Measurements from ENCODE around the gene IFT27.

DNA sequence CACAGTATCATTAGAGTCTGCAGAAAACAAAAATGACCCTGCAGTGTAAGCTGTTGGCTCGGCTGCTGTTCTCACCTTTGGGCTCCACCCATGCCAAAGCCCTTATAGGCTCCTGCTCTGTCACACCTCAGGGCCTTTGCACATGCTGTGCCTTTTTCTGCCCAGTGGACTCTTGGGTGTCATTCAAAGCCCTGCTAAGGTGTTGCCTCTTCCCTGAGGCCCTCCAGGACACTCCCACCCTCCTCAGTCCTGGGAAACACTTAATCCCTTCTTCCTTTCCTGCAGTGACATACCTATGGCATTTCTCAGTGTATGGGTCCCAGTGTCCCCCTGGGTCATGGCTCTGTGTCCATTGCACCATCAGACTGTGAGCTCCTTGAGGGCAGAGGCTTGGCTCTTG lies 43.3 kb downstream of the IFT27 start:
- TF ChIP-seq, protein P1, sequence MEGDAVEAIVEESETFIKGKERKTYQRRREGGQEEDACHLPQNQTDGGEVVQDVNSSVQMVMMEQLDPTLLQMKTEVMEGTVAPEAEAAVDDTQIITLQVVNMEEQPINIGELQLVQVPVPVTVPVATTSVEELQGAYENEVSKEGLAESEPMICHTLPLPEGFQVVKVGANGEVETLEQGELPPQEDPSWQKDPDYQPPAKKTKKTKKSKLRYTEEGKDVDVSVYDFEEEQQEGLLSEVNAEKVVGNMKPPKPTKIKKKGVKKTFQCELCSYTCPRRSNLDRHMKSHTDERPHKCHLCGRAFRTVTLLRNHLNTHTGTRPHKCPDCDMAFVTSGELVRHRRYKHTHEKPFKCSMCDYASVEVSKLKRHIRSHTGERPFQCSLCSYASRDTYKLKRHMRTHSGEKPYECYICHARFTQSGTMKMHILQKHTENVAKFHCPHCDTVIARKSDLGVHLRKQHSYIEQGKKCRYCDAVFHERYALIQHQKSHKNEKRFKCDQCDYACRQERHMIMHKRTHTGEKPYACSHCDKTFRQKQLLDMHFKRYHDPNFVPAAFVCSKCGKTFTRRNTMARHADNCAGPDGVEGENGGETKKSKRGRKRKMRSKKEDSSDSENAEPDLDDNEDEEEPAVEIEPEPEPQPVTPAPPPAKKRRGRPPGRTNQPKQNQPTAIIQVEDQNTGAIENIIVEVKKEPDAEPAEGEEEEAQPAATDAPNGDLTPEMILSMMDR (conservative IDR thresholded peaks at IDR 0.05), result no peak
- no peak for TF ChIP-seq EZH2 (IDR thresholded peaks at IDR 0.05; ENCODE audit: low read depth)
